ENCODE data around the gene HELZ2.

Gene HELZ2

DNA sequence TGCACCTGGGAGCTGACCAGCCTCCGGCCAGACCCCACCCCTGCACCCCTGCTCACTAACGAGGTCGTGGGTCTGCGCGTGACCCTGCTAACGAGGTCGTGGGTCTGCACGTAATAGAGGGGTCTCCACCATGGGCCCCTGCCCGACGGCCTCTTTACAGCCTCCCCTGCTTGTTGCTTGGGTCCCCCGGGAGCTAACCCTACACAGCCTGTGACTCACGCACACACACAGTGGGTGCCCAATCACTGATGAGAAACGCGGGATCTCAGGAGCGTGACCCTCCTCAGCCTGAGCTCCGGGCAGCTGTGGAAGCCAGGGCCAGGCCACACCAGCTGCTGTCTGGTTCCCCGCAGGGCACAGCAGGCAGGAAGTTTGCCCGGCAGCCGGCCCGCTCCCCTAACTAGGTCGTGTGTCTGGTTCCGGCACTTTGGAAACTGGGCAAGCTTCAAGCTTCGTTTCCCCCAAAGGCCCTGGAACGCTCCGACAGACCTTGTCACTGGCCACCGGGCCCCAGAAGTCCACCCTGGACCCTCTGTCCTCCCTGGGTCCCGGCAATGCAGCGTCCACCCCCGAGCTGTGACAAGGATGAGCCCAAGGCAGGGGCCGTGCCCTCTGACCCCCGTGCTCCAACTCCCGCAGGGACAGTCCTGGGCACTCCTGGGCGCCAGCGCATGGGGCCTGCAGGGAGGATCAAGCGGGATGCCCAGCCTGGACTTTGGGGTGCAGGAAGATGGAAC lies 37.6 kb downstream of the HELZ2 start:
- DNase-seq = peak; percentile 51

DNA sequence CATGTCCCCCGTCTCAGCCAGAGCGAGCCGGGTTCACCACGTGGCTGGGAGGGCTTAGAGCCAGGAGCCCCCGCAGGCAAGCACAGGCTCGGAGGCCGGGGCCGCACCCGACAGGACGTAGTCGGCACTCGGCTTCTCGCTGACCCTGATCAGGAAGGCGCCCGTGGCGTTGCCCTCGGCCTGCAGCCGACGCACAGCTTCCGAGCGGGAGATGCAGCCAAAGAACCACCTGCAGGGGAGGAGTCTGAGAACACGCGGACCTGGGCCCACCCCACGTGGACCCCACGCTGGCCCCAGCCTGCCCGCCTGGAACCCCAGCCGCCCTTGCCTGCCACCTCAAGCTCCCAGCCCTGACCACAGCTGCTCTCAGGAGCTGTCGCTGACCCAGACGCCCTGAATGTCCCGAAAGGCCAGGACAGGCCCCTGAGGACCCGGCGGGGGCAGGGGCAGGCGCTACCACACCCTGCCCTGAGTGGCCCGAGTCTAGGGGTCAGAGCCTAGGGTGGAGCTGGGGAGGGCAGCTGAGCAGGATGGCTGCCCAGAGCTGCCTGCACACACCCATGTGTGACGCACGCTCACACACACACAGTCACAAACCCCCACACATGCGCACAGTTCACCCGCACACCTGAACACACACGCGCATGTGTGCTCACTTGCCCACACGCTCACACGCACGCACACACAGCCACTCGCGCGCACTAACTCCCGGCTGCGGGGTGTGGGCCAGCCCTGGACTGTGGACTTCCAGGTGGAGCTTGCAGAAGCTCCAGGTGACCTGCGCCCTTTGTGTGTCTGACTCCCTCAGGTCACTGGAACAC lies 39.0 kb downstream of the HELZ2 start:
- DNase-seq = no peak

DNA sequence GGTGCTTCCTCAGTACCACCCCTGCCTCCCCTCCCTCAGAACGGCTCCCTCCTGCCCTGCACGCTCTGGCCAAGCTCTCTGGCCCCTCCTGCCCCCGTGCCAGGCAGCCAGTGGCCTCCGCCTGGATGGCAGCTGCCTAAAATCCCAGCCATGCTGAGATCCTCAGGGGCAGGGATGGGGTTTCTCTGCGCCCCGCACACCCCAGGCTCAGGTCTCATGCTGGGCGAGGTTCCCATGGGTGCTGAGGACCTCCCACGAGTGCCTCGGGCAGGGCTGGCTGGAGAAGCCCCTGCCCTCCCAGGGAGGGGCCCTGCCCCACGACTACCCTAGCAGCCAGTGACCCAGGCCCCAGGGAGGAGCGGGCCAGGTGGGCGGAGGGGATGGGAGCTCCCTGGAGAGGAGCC lies 39.6 kb downstream of the HELZ2 start:
- DNase-seq = no peak

DNA sequence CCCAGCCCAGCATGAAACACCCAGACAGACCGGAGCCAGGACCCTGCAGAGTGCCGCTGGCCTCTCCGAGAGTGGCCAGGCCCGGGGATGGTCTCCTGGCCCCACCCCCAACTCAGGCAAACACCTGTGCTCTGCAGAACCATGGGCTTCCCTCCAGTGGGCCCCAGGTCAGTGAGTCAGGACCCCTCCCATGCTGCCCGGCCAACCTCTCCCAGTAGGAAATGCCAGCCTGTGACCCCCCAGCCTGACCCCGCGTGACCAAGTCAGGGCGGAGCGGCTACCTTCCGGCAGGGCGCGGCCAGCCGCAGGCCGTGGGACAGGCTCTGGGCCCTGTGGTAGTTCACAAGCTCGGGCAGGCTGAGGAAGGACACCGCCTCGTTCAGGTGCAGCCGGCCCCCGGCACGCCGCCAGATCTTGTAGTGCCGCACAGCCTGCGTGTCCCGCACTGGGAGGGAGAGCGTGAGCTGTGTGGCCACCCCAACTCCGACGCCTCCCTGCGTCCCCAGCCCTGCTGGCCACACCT lies 40.1 kb downstream of the HELZ2 start:
- DNase-seq = no peak

DNA sequence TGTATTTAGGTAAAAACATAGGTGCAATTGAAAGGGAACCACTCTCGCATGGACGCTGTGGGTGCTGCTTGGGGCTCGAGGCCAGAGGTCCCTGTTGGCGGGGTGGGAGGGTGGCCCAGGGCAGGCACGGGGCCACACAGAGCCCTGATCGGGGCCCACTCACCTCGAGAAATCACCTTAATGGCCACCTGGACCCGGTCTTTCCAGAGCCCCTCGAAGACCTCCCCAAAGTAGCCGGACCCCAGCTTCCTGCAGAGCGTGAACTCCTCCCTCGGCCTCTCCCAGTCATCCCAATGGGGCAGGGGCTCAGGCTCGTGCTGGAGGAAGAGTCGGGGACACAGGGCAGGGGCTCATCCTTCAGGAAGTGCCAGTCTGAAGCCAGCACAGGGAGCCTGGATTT lies 40.7 kb downstream of the HELZ2 start:
- DNase-seq = no peak

DNA sequence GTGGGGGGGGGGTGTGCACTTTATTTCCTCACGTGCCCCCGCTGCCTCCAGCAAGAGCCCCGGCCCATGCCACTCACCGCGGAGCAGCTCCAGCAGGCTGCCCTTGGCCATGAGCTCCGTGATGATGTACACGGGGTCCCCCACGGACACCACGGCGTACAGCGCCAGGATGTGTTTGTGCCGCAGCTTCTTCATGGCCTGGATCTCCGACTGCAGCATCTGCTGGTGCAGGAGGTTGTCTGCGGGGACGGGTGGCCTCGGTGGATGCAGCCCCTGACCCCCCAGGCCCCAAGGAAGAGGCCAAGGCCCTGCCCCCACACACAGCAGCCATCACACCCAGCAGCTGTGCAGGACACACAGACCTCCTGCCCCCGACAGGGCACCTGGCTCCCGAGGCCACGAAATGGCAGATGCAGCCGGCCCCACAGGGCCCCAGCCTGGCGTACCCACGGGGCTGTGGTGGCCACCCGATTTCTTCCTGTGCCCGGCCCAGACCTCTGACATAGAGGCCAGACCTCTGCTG lies 41.5 kb downstream of the HELZ2 start:
- no peak for DNase-seq

DNA sequence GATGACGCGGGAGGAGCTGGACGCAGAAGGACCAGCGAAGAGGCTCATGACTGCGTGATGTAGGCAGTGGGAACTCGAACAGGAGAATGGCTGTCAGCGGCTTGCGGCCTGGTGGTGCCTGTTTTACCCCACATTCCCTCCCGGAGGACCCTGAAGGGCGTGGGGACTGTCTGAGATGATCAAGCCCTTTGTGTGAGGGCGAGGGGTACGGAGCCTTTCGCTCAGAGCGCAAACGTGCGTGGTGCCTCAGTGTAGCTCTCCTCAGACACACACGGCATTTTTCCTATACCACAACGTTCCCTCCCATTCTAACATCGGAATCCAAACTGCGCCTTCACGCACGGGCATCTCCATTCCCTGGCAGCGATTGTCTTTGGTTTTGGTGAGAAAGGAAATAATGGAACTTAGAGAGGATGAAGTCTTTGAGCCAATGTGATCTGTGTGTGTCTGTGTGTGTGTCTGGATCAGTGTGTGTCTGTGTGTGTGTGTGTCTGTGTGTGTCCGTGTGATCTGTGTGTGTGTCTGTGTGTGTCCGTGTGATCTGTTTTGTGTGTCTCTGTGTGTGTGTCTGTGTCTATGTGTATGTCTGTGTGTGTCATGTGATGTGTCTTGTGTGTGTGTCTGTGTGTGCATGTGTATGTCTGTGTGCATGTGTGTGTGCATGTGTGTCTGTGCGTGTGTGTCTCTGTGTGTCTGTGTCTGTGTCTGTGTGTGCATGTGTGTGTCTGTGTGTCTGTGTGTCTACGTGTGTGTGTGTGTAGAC lies 42.2 kb downstream of the HELZ2 start:
- DNase-seq = no peak

DNA sequence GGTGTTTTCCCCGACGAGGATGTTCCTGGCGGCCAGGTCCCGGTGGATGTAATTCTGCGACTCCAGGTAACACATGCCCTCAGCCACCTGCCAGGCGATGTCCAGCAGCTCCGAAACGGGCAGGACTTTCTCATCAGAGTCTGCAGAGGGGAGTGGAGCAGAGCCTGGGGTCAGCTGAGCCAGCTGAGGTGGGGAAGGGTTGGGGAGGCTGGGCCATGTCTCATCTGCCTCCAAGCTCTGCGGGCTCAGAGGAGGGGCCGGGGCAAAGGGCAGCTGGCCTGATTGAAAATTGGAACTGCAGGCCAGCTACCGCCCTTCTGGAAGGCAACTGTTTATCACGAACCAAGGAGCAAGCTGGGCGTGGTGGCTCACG lies 43.3 kb downstream of the HELZ2 start:
- no peak for DNase-seq

DNA sequence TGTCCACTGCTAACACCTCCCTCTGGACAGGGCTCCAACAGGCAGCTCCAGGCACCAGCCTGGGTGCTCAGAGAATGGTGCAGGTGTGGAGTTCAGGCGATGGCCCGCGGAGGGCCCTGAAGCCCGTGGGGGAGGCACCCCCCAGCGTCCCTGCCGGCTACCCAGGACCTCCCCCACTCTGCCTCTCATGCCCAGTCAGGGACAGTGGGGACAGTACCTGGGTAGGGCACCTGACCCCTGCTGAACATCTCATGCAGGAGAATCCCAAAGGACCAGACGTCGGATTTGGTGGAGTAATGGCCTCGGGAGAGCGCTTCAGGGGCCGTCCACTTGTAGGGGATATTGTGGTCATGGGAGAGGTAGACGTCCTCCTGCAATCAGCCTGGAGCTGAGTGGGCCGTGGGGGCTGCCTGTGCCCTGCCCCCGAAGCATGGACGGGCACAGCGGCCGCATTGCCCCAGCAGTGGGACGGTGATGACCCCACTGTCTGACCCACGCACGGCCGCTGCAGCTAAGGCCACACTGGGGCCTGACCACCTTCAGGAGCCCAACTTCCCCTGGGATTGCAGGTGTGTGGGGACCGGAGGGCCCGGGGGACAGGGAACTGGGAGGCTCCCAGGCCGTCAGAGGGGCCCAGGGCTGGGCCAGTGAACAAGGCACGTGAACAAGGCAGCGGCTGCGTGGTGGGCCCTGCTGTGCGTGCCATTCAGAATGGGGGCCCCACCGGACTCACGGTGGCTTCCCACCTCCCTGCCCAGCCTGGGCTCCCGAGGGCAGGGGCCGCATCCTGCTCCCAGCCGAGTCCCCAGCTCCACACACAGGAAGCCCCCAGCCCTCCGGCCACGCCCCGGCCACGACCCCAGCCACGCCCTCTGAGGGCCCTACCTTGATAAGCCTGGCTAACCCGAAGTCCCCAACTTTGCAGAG lies 43.9 kb downstream of the HELZ2 start:
- no peak for DNase-seq

DNA sequence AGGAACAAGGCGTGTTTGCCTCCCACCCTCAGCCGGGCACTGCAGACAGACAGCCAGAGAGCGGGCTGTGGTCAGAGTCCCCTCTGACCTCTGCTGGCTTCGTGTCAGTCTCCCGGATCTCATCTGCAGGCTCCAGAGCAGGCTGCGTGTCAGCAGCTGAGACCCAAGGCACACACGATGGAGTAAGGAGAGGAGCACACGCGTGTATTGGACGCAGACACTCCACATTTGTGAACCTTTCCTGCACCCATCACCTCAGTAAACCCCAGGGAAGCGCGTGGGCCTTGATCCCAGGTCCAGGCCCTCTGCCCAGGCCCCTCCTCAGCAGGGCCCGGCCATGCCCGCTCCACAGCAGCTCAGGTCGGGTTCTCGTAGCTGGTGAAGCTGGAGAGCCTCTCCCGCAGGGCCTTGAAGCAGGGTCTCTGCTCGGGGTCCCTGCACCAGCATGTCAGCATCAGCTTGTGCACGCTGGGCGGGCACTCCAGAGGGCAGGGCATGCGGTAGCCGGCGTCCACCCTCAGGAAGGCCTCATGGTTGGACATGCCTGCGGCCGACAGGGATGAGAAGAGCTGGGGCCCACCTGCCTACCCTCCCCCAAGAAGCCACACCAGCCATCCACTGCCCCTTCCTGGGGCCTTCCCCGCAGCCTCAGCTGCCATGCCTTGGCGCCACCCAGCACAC lies 44.7 kb downstream of the HELZ2 start:
- no peak for DNase-seq

DNA sequence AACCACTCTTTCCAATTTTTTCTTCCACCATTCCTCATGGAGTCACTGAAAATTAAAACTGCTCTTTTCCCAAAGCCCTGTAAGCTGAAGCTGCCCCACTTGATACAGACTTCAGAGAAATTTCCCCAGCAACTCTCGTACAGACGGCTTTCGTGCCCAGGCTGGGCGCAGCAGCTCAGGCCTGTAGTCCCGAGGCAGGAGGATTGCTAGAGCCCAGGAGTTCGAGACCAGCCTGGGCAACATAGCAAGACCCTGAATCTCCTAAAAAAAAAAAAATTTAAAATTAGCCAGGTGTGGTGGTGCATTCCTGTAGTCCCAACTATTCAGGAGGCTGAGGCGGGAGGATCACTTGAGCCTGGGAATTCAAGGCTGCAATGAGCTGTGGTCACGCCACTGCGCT lies 46.9 kb downstream of the HELZ2 start:
- DNase-seq = no peak

DNA sequence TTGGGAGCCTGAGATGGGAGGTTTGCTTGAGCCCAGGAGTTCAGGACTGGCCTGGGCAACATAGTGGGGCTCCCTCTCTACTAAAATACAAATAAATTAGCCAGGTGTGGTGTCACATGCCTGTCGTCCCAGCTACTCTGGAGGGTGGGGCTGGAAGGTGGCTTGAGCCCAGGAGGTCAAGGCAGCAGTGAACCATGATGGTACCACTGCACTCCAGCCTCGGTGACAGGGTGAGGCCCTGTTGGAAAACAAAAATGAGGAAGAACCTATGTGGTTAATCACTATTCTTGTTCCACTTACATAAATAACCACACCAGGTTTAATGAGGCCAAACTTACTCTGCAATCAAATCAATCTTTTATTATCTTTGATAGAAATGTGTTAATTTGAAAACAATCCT lies 48.1 kb downstream of the HELZ2 start:
- no peak for DNase-seq

DNA sequence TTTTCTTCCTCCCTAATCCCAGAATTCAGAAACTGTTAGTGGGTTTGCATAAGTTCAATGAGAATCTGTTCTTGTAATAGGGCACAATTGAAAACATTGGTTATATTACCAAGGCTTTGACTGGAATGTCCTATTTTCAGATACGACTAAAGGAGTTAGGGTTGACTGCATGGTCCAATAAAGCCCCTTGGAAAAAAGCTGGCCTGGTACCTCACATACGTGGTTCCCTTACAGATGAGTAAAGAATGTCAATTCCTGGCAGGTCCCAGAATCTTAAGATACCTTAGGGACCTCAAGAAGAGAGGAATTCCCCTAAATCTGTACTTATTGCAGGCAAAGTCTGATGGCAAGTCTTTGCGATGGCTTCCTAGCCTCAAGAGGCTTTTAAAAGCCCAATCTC lies 48.9 kb downstream of the HELZ2 start:
- no peak for DNase-seq
